Measurements from ENCODE around the gene FAM171A1. TPM values are rescaled to one million over a fixed set of nuclear protein-coding genes. Genes with fewer than 3 reads are reported as not detected.
"Not testable (repeated sequence)": the region's sequence is repeated elsewhere in the genome, so short reads cannot be mapped to it uniquely, and the experiment has no call there.

Gene FAM171A1
- 1 to 10 TPM; 2.7 to 4.2 (median 3.7) TPM for total RNA-seq

DNA sequence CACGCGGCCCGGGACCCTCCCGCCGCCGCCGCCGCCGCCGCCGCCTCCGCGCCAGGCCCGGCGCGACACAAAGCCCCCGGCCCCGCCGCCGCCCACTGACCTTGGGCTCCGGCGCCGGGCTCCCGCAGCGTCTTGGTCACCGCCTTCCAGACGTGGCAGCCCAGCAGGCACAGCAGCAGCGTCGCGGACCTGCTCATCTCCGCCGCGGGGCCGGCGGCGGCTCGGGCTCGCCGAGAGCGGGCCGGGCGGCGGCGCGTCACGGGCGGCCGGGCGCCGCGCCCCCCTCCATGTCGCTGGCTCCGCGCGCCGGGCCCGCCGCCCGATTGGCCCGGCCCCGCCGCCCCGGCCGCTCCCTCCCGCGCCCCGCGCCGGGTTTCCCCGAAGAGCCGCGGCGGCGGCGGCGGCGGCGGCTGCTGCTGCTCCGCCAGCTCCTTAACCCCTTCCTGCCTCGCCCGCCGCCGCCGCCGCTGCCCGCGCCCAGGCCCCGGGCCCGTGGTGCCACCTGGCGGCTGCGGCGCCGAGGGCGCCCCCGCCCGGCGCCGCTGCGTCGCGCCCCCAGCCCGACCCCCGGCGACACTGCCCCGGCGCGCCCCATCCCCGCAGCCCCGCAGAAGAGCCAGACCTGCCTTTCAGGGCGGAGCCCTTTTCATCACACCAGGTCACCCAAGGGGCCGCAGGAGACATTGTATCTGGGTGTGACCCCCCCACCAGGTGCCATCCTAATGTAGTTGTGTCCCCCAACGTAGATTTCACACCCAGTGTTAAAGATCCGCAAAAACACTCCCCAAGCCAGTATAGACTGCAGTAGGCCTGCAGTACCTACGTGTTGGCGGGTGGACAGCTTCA lies at the start of gene FAM171A1:
FAM171A1 (minus strand) TSS at position 434 of the 846 bp plus-strand sequence; CDS start at position 197, 237 bp downstream.
- Mint-ChIP-seq H3K9me3 (no peaks in the 10 kb centered on the region), H3K27me3 (ENCODE audit: low read depth) (peaks cover 33% of the 10 kb centered on the region), H3K4me1 (ENCODE audit: low read depth) (peaks cover 11% of the 10 kb centered on the region), H3K36me3 (ENCODE audit: insufficient read depth) (no peaks in the 10 kb centered on the region), H3K4me3 (peak within 1 kb of the TSS; percentile 78)
- ATAC-seq: peak; percentile 88
- DNase-seq: peak; percentile 54

DNA sequence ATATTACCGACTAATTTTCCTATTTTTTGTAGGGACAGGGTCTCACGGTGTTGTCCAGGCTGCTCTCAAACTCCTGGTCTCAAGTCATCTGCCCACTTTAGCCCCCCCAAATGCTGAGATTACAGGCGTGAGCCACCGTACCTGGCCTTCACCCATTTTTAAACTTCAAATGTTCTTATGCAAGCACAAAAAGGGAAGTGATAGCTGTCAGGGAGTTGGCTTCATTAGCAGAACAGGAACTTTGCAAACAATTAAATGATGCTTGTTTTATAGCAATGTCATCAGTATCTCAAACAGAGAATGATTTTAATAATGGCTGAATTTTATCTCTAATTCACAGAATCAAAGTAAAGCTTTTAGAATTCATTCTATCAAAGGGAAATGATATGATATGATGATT lies 49.8 kb upstream of the FAM171A1 start:
- no peak for ATAC-seq
- H3K9me3 Mint-ChIP-seq: peaks cover 4% of the 10 kb centered on the region
- no peak overlapping the region for H3K4me3 Mint-ChIP-seq
- H3K36me3 Mint-ChIP-seq (ENCODE audit: insufficient read depth): no peaks in the 10 kb centered on the region
- H3K27me3 Mint-ChIP-seq (ENCODE audit: low read depth): peaks cover 10% of the 10 kb centered on the region
- no peaks in the 10 kb centered on the region for H3K4me1 Mint-ChIP-seq (ENCODE audit: low read depth)
- DNase-seq: no peak

DNA sequence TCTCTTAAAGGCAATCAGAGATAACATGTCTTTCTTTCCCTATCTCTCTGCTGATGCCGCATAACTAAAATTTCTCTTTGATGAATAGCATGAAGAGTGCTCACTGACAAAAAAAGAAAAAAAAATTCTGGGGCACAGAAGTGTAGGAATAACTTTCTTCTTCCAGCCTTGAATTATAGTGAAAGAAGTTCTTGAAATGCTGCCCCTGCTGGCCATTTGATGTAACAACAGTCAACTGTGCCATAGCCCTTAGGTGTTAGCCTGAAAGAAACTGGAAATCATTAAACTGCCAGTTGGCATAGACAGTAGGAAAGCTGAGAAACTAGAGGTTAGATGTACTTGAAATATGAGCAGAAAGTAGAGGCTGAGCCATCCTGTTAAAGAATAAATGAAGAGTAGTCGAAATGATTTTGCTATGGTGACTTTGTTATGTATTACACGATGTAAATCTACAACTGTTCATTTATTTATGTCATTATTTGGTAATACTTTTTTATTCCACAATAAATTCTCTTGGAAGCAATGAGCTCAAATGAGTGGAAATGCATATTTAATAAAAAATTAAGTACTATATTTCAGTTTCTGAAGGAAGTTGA lies 48.3 kb upstream of the FAM171A1 start:
- Mint-ChIP-seq H3K27me3 (ENCODE audit: low read depth) (peaks cover 10% of the 10 kb centered on the region), H3K4me1 (ENCODE audit: low read depth) (no peaks in the 10 kb centered on the region), H3K4me3 (no peak overlapping the region), H3K36me3 (ENCODE audit: insufficient read depth) (no peaks in the 10 kb centered on the region), H3K9me3 (peaks cover 4% of the 10 kb centered on the region)
- ATAC-seq: no peak
- DNase-seq: peak; percentile 21

DNA sequence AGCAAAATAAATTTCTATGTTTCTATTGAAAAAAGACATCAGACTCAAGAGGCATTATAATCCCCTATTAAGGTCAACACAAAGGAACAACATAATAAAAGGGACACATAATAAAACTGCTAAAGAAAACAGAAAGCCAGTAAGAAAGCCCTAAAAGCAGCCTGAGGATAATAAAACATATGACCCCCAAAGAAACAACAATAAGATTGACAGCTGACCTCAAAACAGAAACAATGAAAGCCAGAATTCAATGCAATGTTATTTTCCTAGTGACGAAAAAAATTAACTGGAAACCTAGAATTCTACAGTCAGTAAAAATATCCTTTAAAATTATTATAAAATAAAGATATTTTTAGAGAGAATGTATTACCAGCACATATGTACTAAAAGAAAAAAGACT lies 44.9 kb upstream of the FAM171A1 start:
- no peaks in the 10 kb centered on the region for H3K36me3 Mint-ChIP-seq (ENCODE audit: insufficient read depth)
- H3K4me1 Mint-ChIP-seq (ENCODE audit: low read depth): no peaks in the 10 kb centered on the region
- DNase-seq (no peak), ATAC-seq (no peak)
- peaks cover 4% of the 10 kb centered on the region for H3K9me3 Mint-ChIP-seq
- H3K4me3 Mint-ChIP-seq: no peak overlapping the region
- H3K27me3 Mint-ChIP-seq (ENCODE audit: low read depth): no peaks in the 10 kb centered on the region

DNA sequence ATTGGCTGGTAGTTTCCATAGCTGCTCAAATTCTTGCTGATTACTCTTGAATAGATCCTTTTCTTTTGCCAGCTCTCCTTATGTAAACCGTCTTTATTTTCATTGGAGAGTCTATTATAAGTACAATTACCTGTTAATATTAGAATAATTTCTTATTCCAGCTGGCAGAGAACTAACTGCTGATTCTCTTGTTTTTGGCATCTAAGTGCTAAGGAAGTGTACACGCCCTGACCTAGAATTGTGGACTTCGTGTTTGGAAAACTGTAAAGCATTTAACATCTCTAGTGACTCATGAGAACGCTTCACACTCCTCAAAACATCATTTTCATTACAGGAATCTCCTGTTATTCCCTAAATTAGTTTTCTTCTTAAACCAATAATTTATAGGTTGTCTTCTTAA lies 39.9 kb upstream of the FAM171A1 start:
- no peak for DNase-seq
- H3K27me3 Mint-ChIP-seq (ENCODE audit: low read depth): no peaks in the 10 kb centered on the region
- no peak overlapping the region for H3K4me3 Mint-ChIP-seq
- H3K9me3 Mint-ChIP-seq: no peaks in the 10 kb centered on the region
- no peak for ATAC-seq
- H3K4me1 Mint-ChIP-seq (ENCODE audit: low read depth): no peaks in the 10 kb centered on the region
- no peaks in the 10 kb centered on the region for H3K36me3 Mint-ChIP-seq (ENCODE audit: insufficient read depth)

DNA sequence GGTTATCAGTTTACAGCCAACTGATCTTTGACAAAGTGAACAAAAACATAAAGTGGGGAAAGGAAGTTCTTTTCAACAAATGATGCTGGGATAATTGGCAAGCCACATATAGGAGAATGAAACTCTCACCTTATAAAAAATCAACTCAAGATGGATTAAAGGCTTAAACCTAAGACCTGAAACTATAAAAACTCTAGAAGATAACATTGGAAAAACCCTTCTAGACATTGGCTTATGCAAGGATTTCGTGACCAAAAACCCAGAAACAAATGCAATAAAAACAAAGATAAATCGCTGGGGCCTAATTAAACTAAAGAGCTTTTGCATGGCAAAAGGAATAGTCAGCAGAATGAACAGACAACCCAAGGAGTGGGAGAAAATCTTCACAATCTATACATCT lies 38.3 kb upstream of the FAM171A1 start:
- H3K9me3 Mint-ChIP-seq; H3K36me3 Mint-ChIP-seq (ENCODE audit: insufficient read depth); H3K4me1 Mint-ChIP-seq (ENCODE audit: low read depth); ATAC-seq; H3K27me3 Mint-ChIP-seq (ENCODE audit: low read depth); H3K4me3 Mint-ChIP-seq; DNase-seq: not testable (repeated sequence)

DNA sequence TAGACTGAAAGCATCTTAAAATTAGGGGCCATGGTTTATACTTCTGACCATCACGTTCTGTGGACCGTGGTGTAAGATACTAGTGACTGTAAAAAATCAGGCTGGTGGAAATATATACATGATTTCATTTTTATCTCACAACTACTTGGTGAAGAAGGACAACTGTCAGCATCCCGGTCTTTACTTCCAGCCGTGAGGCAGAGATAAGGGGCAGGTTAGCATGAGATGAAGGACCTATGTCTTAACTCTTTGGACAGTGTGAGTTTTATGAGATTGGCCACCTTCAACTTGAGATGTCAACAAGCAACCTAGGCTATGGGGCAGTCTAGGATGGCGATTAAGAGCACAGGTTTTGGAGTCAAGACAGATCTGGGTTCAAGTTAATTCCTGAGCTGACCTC lies 37.5 kb upstream of the FAM171A1 start:
- Mint-ChIP-seq H3K36me3 (ENCODE audit: insufficient read depth) (no peaks in the 10 kb centered on the region), H3K4me3 (no peak overlapping the region)

DNA sequence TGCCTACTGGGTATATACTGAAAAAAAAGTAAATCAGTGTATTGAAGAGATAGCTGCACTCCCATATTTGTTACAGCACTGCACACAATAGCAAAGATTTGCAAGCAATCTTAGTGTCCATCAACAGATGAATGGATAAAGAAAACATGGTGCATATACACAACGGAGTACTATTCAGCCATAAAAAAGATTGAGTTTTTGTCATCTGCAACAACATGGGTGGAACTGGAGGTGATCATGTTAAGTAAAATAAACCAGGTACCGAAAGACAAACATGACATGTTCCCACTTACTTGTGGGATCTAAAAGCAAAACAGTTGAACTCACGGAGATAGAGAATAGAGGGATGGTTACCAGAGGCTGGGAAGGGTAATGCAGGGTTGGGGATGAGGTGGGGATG lies 34.2 kb upstream of the FAM171A1 start:
- Mint-ChIP-seq H3K9me3 (peaks cover 4% of the 10 kb centered on the region), H3K4me3 (no peak overlapping the region), H3K4me1 (ENCODE audit: low read depth) (no peaks in the 10 kb centered on the region), H3K36me3 (ENCODE audit: insufficient read depth) (no peaks in the 10 kb centered on the region), H3K27me3 (ENCODE audit: low read depth) (no peaks in the 10 kb centered on the region)
- DNase-seq: no peak
- ATAC-seq: no peak

More for the DNA sequence above, 37.5 kb upstream of the FAM171A1 start:
- ATAC-seq (no peak), DNase-seq (no peak)
- Mint-ChIP-seq H3K27me3 (ENCODE audit: low read depth) (no peaks in the 10 kb centered on the region), H3K4me1 (ENCODE audit: low read depth) (no peaks in the 10 kb centered on the region), H3K9me3 (peaks cover under 1% of the 10 kb centered on the region)

DNA sequence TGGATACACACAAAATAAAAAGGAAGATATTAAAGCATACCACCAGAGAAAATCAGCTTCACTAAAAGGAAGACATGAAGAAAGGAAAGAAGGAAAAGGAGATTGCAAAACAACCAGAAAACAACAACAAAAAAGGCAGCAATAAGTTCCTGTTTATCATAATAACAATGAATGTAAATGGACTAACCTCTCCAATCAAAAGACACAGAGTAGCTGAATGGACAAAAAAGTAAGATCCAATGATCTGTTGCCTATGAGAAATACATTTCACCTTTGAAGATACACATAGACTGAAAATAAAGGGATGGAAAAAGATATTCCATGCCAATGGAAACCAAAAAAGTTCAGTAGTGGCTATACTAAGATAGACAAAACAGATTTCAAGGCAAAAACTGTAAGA lies 30.3 kb upstream of the FAM171A1 start:
- Mint-ChIP-seq H3K27me3 (ENCODE audit: low read depth) (peaks cover 2% of the 10 kb centered on the region), H3K9me3 (peaks cover 6% of the 10 kb centered on the region), H3K4me3 (no peak overlapping the region), H3K36me3 (ENCODE audit: insufficient read depth) (no peaks in the 10 kb centered on the region), H3K4me1 (ENCODE audit: low read depth) (no peaks in the 10 kb centered on the region)
- no peak for ATAC-seq
- no peak for DNase-seq

DNA sequence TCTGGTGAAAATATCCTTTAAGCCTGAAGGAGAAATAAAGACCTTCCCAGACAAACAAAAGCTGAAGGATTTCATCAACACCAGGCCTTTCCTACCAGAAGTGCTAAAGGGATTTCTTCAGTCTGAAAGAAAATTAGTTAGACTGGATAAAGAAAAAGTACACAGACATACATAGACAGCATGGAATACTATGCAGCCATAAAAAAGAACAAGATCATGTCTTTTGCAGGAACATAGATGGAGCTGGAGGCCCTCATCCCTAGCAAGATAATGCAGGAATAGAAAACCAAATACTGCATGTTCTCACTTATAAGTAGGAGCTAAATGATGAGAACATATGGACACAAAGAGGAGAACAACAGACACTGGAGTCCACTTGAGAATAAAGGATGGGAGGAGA lies 29.4 kb upstream of the FAM171A1 start:
- not testable (repeated sequence) for H3K36me3 Mint-ChIP-seq (ENCODE audit: insufficient read depth); H3K4me3 Mint-ChIP-seq; ATAC-seq; H3K4me1 Mint-ChIP-seq (ENCODE audit: low read depth); DNase-seq; H3K9me3 Mint-ChIP-seq; H3K27me3 Mint-ChIP-seq (ENCODE audit: low read depth)

DNA sequence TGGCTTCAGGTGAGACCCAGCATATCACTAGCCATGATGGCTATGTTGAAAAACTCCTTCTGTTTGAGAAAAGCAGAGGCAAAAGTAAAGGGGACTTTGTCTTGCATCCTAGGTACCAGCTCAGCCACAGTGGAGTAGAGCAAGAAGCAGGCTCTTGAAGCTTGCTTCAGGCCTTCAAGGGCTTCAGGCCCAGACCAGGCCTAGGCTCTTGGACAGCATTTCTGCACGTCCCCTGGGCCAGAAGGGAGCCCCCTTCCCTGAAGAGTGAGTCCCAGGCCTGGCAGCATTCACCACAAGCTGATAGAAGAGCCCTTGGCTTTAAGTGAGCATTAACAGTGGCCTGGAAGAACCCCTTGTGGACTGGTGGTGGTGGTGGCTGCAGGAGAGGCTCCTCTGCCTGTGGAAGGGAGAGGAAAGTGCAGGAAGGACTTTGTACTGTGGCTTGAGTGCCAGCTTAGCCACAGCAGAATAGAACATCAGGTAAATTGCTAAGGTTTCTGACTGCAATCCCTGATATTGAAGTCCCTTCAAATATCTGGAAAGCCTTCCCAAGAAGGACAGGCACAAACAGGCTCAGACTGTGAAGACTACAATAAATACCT lies 28.1 kb upstream of the FAM171A1 start:
- H3K27me3 Mint-ChIP-seq (ENCODE audit: low read depth): peaks cover 2% of the 10 kb centered on the region
- H3K4me1 Mint-ChIP-seq (ENCODE audit: low read depth): no peaks in the 10 kb centered on the region
- H3K9me3 Mint-ChIP-seq: peaks cover 6% of the 10 kb centered on the region
- H3K4me3 Mint-ChIP-seq: no peak overlapping the region
- ATAC-seq (no peak), DNase-seq (no peak)
- H3K36me3 Mint-ChIP-seq (ENCODE audit: insufficient read depth): no peaks in the 10 kb centered on the region

DNA sequence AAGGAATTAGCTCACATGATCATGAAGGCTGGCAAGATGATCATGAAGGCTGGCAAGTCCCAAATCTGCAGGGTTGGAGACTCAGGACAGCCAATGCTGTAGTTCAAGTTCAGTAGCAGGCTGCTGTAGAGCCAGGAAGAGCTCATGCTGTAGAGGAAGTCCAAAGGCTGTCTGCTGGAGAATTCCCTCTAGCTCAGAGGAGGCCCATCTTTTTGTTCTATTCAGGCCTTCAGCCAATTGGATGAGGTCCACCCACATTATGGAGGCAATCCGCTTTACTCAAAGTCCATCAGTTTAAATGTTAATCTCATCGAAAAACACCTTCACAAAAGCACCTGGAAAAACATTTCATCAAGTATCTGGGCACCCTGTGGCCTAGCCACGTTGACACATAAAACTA lies 24.8 kb upstream of the FAM171A1 start:
- no peak overlapping the region for H3K4me3 Mint-ChIP-seq
- H3K27me3 Mint-ChIP-seq (ENCODE audit: low read depth): peaks cover 7% of the 10 kb centered on the region
- no peaks in the 10 kb centered on the region for H3K4me1 Mint-ChIP-seq (ENCODE audit: low read depth)
- ATAC-seq: no peak
- peaks cover 3% of the 10 kb centered on the region for H3K9me3 Mint-ChIP-seq
- no peaks in the 10 kb centered on the region for H3K36me3 Mint-ChIP-seq (ENCODE audit: insufficient read depth)
- no peak for DNase-seq

DNA sequence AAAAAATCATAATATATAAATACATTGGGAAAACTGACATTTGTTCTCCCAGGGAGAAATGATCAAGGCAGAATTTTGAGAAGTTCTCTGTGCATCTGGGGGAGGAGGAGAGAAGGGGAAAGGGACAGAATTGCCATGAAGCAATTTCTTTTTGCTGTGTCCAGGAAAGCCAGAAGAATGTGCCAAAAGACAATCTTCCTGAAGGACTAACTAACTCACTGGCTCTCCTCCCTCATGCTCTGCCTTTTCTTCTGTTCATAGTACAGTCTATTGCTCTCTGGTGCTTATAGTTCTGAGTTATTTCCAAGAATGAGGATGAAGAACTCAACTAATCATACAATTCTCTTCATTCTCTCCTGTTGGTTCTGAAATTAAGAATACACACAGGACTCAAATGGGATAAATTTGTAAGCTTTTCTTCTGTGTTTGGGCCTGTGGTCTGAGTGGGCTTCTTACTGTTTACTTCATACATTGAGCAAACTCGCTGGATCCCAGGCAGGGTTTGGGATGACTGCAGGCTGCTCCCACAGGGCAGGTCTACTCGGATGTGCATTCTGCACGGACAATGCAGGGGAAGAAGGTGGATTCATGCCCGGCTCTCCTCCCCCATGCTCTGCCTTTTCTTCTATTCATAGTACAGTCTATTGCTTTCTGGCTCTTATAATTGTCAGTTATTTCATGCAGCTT lies 22.2 kb upstream of the FAM171A1 start:
- peaks cover 5% of the 10 kb centered on the region for H3K27me3 Mint-ChIP-seq (ENCODE audit: low read depth)
- no peaks in the 10 kb centered on the region for H3K36me3 Mint-ChIP-seq (ENCODE audit: insufficient read depth)
- H3K9me3 Mint-ChIP-seq: no peaks in the 10 kb centered on the region
- no peak for DNase-seq
- H3K4me1 Mint-ChIP-seq (ENCODE audit: low read depth): no peaks in the 10 kb centered on the region
- ATAC-seq: no peak
- no peak overlapping the region for H3K4me3 Mint-ChIP-seq

DNA sequence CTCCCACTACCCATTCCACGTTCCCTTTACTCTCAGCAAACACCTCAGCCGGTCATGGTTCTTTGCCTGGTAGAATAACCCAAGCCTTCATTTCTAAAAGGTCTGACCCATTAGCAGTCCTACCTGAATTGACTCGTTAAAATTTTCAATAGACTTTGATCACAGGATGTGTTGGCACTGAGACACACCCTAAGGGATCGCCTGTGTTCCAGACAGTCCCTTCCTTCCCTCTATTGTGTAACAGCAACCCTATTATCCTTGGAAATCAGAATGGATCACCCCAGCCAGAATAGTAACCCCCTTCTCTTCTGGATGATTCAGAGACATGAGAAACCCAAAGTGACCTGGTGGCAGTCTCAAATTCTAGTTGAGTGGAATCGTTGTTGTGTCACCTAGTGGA lies 20.4 kb upstream of the FAM171A1 start:
- DNase-seq (no peak), ATAC-seq (no peak)
- no peaks in the 10 kb centered on the region for H3K4me1 Mint-ChIP-seq (ENCODE audit: low read depth)
- no peak overlapping the region for H3K4me3 Mint-ChIP-seq
- H3K27me3 Mint-ChIP-seq (ENCODE audit: low read depth): peaks cover 9% of the 10 kb centered on the region
- no peaks in the 10 kb centered on the region for H3K9me3 Mint-ChIP-seq
- no peaks in the 10 kb centered on the region for H3K36me3 Mint-ChIP-seq (ENCODE audit: insufficient read depth)

All from activated T-cell treated with anti-CD3 and anti-CD28 coated beads, Interleukin-2, amount 50 U/mL, for 4 hours (primary cell).